Liver (tissue), 3 donors: ENCODE measurements around the gene C2CD4D.

ENCODE experiments used
- EGR1 ChIP-seq, 2 donors: IDR thresholded peaks; 2 replicates each; pipeline ENCODE4 v1.6.1; 2016 to 2018; ENCODE audit warnings: antibody characterized with exemption in 2 of 2, low read depth in 2 of 2
- NR2F2 ChIP-seq: IDR thresholded peaks from 2 replicates; pipeline ENCODE4 v1.6.1; 2016; ENCODE audit warnings: antibody characterized with exemption
- RAD21 ChIP-seq, 2 donors: IDR thresholded peaks; 2 replicates each; pipeline ENCODE4 v1.6.1; 2016; ENCODE audit warnings: antibody characterized with exemption in 2 of 2, mild to moderate bottlenecking in 2 of 2
- SP1 ChIP-seq: IDR thresholded peaks from 2 replicates; pipeline ENCODE4 v1.6.1; 2018; ENCODE audit warnings: antibody characterized with exemption, mild to moderate bottlenecking
- TAF1 ChIP-seq: conservative IDR thresholded peaks from 2 replicates; pipeline ENCODE4 v1.6.1; 2016; ENCODE audit warnings: antibody characterized with exemption, mild to moderate bottlenecking
- TF ChIP-seq, protein P1 (sequence below): fragments of 150-350 bp; IDR thresholded peaks from 2 replicates; pipeline ENCODE4 v1.5.1; 2017; ENCODE audit warnings: improper control_type of control experiment, low read depth, low read length; ENCODE audit not compliant: missing input control
- TF ChIP-seq, protein P2 (sequence below): IDR thresholded peaks from 2 replicates; pipeline ENCODE4 v1.6.1; 2016; ENCODE audit warnings: antibody characterized with exemption, mild to moderate bottlenecking
- TF ChIP-seq, protein P3 (sequence below): IDR thresholded peaks from 2 replicates; pipeline ENCODE4 v1.6.1; 2016; ENCODE audit warnings: antibody characterized with exemption
- donor health status: healthy.
- donor health status: healthy.

DNA sequence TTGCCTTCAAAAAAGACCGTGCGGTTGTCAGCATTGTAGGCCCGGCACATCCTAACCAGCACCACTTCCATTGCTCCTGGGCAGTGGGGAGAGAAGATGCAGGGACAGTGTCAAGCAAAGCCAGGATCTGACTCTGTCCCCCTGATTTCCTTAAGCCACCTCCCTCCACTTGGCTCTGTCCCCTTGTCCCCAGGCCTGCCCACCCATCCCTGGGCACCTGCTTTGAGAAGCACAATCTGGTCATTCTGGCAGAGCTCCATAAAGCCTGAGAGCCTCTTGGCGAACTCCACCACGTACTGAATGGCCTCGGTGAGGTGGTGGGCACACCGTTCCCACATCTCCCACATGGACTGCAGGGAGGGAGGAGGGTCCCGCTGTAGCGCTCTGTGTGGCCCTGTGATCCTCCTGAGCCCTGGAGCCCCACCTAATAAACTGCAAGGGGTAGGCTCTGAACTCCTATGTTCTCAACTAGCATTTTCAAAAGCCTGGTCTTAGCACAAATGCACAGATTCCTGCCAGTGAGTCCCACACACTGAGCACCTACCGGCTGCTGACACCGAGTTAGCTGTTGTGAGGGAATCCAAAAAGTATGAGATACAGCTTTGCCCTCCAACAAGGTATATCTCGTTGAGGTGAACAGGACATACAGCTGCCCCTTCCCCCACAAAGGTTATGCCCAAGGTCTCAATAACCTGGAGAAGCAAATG is 26.2 kb downstream of the C2CD4D start:
- TF ChIP-seq SP1 (no peak), RAD21 (IDR thresholded peaks at IDR 0.05) (no peak), EGR1 (IDR thresholded peaks at IDR 0.05; ENCODE audit: low read depth in 2 of 2) (no peak), TAF1 (no peak), NR2F2 (no peak)
- TF ChIP-seq, protein P1, sequence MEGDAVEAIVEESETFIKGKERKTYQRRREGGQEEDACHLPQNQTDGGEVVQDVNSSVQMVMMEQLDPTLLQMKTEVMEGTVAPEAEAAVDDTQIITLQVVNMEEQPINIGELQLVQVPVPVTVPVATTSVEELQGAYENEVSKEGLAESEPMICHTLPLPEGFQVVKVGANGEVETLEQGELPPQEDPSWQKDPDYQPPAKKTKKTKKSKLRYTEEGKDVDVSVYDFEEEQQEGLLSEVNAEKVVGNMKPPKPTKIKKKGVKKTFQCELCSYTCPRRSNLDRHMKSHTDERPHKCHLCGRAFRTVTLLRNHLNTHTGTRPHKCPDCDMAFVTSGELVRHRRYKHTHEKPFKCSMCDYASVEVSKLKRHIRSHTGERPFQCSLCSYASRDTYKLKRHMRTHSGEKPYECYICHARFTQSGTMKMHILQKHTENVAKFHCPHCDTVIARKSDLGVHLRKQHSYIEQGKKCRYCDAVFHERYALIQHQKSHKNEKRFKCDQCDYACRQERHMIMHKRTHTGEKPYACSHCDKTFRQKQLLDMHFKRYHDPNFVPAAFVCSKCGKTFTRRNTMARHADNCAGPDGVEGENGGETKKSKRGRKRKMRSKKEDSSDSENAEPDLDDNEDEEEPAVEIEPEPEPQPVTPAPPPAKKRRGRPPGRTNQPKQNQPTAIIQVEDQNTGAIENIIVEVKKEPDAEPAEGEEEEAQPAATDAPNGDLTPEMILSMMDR, result no peak
- TF ChIP-seq, protein P2, sequence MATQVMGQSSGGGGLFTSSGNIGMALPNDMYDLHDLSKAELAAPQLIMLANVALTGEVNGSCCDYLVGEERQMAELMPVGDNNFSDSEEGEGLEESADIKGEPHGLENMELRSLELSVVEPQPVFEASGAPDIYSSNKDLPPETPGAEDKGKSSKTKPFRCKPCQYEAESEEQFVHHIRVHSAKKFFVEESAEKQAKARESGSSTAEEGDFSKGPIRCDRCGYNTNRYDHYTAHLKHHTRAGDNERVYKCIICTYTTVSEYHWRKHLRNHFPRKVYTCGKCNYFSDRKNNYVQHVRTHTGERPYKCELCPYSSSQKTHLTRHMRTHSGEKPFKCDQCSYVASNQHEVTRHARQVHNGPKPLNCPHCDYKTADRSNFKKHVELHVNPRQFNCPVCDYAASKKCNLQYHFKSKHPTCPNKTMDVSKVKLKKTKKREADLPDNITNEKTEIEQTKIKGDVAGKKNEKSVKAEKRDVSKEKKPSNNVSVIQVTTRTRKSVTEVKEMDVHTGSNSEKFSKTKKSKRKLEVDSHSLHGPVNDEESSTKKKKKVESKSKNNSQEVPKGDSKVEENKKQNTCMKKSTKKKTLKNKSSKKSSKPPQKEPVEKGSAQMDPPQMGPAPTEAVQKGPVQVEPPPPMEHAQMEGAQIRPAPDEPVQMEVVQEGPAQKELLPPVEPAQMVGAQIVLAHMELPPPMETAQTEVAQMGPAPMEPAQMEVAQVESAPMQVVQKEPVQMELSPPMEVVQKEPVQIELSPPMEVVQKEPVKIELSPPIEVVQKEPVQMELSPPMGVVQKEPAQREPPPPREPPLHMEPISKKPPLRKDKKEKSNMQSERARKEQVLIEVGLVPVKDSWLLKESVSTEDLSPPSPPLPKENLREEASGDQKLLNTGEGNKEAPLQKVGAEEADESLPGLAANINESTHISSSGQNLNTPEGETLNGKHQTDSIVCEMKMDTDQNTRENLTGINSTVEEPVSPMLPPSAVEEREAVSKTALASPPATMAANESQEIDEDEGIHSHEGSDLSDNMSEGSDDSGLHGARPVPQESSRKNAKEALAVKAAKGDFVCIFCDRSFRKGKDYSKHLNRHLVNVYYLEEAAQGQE, result no peak
- TF ChIP-seq, protein P3, sequence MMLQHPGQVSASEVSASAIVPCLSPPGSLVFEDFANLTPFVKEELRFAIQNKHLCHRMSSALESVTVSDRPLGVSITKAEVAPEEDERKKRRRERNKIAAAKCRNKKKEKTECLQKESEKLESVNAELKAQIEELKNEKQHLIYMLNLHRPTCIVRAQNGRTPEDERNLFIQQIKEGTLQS, result no peak
